Central memory CD4-positive, alpha-beta T cell (primary cell): Measurements from ENCODE around the gene CASP14.
"Not testable (repeated sequence)": the region's sequence is repeated elsewhere in the genome, so short reads cannot be mapped to it uniquely, and the experiment has no call there.

Experiments used
- DNase-seq: peaks from one replicate; pipeline ENCODE4 v3.0.0; 2022
- total RNA-seq, 3 experiments: gene quantifications; one replicate each; lab custom pipeline; 2026; lab: John Stamatoyannopoulos, UW

Gene CASP14, protein sequence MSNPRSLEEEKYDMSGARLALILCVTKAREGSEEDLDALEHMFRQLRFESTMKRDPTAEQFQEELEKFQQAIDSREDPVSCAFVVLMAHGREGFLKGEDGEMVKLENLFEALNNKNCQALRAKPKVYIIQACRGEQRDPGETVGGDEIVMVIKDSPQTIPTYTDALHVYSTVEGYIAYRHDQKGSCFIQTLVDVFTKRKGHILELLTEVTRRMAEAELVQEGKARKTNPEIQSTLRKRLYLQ
- total RNA-seq = 0 reads per million in 3 experiments

DNA sequence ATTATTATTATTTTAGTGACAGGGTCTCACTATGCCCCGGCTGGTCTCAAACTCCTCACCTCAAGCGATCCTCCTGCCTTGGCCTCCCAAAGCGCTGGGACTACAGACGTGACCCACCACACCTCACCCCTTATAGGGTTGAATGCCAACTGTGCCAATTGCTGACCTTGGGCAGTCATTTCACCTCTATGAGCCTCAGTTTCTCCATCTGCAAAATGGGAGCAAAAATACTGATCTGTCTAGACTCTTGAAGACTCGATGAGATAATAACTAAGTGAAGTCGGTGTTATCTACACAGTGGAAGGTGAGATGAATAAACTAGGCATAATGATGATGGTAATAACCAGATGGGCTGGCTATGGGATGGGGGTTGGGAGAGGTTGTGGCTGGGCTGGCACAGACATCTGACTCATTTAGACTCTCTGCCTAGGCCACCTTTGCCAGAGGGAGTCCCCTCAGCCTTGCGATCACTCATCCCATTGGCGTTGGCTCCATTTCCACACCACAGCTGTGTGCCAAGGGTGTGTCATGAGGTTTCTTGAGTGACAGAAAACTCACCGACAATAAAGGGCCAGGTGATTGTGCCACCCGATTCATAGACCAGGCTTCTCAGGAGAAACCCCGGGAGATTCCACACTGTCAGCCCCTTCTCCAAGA is at the start of gene CASP14:
Gene CASP14, plus strand, starts transcription at position 596 of the 657 bp plus-strand sequence. CDS start 2,772 bp downstream, outside the sequence.
- no peak for DNase-seq

DNA sequence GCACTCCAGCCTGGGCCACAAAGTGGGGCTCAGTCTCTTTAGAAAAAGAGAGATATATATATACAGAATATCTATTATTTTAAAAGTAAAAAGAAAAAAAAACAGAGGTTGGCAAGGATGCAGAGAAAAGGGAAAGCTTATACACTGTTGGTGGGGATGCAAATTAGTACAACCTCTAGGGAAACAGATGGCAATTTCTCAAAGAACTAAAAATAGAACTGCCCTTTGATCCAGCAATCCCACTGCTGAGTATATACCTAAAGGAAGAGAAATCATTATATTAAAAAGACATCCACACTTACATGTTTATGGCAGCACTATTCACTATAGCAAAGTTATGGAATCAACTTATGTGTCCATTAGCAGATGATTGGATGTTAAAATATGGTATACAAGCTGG is 41.0 kb upstream of the CASP14 start:
- no peak for DNase-seq

DNA sequence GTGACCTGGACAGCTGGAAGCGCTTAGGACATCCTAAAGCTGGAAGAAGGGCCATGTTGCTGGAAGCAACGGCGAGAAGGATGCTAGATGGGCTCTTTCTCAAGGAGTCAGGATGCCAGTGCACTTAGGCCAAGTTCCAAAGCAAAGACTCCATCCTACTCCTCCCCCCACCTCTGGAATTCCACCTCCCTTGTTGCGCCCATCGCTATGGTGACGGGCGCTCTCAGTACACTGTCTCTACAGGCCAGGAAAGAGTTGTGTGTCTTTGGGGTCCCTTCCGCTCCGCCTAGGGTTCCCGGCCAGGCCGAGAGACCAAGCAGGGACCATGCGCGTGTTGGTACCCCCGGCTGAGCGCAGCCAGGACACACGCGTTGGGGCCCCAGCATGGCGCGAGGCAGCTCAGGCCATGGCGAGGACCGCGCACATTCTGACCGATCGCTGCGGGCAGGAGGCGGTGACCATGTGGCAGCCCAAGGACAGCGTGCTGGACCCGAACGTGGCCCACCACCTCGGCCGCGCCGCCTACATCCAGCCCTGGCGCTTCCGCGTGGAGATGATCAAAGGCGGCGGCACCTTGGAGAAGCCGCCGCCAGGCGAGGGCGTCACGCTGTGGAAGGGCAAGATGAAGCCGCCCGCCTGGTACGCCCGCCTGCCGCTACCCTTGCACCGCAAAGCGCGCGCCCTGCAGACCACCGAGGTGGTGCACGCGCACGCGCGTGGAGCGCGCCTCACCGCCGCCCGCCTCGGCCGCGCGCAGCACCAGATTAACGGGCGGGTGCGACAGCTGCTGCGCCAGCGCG is 38.6 kb upstream of the CASP14 start:
- DNase-seq = no peak

DNA sequence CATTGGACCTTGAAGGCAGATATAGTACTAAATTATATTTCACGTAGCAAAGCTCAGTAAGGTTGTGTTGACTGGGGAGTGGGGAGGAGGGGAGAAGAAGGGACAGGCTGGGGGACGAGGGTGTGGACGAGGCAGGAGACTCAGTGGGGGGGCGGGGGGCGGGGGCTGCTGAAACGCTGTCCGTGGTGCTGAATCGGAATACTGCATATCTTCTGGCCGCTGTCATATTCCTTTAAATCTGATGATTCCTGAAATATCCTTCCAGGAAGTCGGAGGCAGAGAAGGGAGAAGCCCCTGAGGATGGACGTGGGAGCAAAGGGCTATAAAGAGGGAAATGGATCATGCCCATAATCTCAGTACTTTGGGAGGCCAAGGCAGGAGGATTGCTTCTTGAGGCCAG is 34.7 kb upstream of the CASP14 start:
- DNase-seq = no peak

DNA sequence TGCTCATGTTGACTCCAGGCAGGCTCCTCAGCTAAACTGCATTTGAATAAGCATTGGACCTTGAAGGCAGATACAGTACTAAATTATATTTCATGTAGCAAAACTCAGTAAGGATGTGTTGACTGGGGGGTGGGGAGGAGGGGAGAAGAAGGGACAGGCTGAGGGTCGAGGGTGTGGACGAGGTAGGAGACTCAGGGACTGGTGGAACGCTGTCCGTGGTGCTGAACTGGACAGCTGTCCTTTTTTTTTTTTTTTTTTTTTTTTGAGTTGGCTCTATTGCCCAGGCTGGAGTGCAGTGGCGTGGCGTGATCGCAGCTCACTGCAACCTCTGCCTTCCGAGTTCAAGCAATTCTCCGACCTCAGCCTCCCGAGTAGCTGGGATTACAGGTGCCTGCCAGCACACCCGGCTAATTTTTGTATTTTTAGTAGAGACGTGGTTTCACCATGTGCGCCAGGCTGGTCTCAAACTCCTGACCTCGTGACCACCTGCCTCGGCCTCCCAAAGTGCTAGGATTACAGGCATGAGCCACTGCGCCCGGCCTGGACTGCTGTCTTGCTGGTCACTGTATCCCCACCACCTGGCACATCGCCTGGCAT is 33.2 kb upstream of the CASP14 start:
- no peak for DNase-seq

DNA sequence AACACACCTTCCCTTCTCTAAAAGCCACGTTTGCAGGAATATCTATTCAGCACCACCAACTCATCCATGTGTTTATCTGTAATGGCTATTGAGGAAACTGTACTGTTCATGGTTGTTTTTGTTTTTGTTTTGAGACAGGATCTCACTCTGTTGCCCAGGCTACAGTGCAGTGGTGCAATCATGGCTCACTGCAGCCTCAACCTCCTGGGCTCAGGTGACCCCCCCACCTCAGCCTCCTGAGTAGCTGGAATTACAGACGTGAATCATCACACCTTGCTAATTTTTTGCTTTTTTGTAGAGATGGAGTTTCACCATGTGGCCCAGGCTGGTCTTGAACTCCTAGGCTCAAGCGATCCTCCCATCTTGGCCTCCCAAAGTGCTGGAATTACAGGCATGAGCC is 30.4 kb upstream of the CASP14 start:
- DNase-seq = not testable (repeated sequence)

DNA sequence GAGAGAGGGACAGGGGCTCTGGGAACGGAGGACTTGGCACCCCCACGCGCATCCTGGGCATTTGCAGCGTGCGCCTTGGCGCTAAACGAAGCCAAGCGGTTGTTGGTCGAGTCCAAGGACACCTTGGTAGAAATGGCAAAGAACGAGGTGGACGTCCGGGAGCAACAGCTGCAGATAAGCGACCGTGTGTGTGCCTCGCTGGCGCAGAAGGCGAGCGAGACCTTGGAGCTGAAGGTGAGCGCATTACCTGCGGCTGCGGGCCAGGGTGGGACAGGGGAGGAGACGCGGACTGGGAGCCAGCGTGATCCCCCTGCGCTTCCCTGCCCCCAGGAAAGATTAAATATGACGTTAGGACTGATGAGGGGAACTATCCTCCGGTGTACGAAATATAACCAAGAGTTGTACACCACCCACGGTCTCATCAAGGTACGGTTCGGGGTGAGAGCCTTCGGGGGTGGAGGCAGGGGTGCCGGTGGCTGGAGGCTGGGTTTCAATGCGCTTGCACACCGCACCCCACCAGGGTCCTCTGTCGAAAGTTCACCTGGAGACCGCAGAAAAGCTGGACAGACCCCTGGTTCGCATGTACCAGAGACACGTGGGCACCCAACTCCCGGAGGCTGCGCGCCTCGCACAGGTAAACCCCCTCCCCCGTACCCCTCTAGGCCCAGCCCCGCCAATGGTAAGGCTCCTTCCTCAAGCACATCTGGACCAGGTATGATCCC is 27.8 kb upstream of the CASP14 start:
- DNase-seq = no peak

DNA sequence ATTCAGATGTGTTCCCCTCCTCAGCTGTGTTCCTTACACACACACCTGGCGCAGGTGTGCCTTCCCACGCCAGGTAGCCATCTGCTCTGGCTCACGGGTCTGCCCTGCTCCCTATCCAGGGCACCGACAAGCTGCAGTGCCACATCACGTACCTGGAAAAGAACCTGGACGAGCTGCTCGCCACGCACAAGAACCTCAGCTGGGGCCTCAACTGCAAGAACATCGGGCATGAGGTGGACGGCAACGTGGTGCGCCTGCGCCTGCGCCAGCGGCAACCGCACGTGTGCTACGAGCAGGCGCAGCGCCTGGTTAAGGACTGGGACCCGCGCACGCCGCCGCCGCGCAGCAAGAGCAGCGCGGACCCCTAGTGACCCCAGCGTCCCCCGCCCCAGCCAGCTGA is 26.5 kb upstream of the CASP14 start:
- no peak for DNase-seq

DNA sequence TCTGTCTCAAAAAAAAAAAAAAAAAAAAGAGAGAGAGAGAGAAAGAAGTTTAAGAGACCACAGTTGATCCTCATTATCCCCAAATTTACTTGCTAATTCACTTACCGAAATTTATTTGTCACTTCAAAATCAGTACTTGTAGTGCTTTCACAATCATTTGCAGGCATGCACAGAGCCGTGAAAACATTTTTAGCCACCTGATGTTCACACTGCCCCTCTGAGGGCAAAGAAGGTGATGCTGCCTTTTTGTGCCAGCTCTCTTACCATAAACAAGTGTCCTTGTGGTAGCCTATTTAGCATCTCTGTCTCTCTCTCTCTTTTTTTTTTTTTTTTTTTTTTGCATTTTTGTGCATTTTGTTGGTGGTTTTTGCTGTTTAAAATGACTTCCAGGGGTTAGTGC is 24.1 kb upstream of the CASP14 start:
- DNase-seq = no peak

DNA sequence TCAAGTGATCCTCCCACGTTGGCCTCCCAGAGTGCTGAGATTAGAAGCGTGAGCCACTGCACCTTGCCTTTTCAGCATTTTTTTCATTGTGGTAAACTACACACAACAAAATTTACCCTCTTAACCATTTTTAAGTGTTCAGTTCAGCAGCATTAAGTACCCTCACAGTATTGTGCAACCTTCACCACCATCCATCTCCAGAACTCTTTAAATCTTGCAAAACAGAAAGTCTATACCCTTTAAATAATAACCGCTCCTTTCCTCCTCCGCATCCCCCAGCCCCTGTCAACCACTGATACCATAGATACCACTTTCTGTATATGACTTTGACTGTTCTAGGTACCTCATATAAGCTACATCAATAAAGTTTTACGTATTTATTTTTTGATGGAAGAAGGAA is 20.8 kb upstream of the CASP14 start:
- DNase-seq = no peak

DNA sequence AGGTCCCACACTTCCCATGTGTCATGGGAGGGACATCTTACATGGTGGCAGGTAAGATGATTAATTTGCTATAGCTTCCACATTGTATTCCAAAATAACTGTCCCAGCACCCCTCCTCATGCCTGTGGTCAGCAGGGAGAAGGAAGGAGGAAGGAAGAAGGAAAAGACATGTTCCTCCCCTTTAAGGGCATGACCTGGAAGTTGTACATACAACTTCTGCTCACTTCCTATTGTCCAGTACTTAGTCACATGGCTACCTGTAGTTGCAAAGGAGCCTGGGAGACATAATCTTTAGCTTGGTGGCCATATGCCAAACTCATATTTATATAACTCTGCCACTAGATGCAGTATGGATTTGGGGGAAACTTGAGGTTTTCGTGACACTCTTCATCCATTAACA is 17.6 kb upstream of the CASP14 start:
- DNase-seq = no peak

DNA sequence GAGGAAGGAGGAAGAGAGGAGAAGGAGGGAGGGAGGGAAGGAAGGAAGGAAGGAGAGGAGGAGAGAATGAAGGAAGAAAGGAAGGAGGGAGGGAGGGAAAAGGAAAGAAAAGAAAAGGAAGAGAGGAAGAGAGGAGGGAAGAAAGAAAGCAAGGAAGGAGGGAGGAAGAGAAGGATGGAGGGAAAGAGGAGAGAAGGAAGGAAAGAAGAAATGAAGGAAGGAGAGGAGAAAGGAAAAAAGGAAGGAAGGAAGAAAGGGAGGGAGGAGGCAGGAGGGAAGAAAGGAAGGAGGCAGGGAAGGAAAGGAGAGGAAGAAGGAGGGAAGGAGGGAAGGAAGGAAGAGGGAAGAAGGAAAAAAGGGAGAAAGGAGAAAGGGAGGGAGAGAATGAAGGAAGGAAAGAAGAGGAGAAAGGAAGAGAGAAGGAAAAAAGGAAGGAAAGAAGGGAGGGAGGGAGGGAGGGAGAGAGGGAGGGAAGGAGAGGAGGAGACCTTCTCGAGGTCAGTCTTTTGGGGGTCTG is 13.4 kb upstream of the CASP14 start:
- no peak for DNase-seq

DNA sequence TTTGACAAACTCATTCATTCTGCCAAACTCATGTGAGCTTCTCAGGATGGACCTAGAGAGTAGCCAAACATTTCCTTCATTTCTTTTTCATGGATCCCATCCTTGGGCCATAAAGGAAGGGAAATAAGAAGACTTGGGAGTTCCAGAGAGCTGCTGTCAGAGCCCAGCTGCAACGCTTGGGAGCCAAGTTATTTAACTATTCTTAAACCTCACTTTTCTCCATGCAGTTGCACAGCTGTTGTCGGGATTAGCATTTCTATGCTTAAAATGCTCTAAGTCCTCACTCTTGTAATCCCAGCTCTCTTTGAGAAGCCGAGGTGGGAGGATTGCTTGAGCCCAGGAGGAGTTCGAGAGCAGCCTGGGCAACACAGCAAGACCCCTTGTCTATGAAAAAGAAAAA is 11.7 kb upstream of the CASP14 start:
- no peak for DNase-seq

DNA sequence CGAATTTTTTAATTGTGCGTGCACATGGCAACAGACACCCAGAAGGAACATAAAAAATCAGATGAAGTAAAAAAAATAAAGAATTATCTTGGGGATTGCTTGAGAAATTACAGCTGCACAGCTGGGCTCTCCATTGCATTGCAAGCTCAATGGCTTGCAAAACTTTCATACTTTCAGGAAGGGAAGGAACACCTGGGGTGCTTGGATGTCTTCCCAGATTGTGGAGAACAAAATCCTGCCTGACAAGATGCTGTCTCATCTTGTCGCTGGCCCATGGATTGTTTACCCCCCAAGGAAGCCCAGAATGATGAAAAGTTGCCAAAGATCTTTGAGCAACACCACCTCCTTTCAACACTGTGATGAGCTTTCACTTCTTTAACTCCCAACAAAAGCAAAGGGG is 11.0 kb upstream of the CASP14 start:
- no peak for DNase-seq

DNA sequence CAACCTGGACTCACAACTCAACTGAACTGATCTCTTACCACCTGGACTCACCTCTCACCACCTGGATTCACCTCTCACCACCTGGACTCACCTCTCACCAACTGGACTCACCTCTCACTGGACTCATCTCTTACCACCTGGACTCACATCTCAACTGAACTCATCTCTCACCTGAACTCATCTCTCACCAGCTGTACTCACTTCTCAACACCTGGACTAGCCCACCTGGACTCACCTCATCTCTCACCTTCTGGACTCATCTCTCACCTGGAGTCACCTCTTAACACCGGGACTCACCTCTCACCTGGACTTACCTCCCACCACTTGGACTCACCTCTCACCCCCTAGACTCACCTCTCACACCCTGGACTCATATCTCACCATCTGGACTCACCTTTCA is 7.3 kb upstream of the CASP14 start:
- DNase-seq = no peak

DNA sequence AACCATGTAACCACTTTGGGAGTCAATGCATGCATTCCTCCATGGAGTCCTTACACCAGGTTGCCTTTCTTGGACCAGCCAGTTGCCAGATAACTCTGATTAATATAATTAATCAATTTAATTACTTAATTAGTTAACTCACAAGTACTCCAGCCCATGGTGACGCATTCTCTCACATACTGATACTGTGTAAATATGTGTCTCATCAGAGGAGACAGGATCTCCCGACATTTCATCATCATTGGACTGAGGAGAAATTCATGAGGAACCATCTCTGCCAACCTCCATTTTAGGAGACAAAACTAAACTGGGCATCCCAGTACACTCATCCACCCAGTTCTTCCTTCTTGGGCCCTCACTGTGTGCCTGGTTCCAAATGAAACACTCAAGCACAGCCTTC is 6.5 kb upstream of the CASP14 start:
- DNase-seq = no peak

DNA sequence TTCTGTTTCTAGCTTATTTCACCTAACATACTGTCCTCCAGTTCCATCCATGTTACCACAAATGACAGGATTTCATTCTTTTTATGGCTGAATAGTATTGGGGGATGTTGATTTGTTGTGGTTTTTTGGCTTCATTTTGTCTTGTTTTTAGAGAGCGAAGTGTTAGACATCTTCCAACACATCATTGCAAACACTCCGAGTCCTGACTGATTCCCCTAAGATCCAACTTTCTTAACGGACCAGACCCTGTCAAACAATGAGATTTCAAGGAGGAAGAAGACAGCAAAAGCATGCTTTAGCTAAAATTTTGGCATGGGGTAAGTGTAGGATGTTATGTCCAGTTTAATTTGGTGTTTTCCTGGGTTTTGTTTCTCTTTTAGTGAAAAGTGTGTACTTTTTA is 3.8 kb upstream of the CASP14 start:
- no peak for DNase-seq

DNA sequence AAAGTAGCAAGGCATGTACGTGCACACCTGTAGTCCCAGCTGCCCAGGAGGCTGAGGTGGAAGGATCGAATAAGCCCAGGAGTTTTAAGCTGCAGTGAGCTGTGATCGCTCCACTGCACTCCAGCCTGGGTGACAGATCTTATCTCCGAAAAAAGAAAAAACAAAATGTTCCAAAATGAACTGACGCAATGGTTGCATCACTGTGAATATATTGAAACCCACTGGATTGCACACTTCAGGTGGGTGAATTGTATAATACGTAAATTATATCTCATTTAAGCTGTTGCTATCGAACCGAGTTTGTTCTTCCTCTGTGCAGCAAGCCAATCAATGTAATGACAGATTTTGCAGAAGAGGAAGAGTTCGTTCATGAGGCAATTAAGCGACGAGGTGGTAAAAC is 1.6 kb upstream of the CASP14 start:
- DNase-seq = no peak

DNA sequence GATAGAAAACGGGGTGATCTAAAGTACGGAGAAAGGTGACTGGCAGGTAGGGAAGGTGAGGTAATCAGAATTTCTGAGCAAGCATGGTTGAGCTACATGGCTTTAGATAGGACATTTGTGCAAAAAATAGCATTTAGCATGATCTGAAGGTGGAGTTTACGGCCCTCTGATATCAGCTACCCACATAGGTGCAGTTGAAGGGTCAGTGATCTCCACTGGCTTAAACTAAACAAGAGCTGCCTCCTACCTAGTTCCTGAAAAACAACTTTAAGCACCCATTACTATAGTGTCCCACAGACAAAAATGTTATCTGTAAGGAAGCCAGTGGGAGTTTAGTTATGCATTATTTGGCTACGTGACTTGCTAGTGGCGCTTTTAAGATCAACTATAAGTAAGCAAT is 1.2 kb upstream of the CASP14 start:
- no peak for DNase-seq

DNA sequence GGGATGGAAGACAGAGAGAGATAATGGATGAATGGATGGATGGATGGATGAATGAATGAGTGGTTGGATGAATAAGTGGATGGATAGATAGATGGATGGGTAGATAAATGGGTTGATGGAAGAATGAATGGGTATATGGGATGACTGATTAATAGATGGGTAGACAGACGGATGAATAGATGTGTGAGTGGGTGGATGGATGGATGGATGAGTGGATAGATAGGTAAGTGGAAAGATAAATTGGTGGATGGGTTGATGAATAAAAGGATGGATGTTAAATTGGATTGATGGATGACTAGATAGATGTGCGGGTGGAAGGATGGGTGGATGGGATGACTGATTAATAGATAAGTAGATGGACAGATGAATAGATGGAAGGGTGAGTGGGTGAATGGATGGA is 1.4 kb downstream of the CASP14 start:
- DNase-seq = no peak

DNA sequence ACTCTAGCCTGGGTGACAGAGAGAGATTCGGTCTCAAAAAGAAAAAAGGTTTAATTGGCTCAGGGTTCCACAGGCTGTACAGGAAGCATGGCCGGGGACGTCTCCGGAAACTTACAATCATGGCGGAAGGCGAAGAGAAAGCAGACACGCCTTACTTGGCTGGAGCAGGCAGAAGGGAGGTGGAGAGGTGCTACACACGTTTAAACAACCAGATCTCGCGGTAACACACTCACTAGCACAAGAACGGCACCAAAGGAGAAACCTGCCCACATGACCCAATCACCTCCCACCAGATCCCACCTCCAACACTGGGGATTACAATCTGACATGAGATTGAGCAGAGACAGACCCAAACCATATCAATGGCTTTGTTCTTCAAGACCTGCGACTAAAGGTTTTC is 12.8 kb downstream of the CASP14 start:
- DNase-seq = no peak

DNA sequence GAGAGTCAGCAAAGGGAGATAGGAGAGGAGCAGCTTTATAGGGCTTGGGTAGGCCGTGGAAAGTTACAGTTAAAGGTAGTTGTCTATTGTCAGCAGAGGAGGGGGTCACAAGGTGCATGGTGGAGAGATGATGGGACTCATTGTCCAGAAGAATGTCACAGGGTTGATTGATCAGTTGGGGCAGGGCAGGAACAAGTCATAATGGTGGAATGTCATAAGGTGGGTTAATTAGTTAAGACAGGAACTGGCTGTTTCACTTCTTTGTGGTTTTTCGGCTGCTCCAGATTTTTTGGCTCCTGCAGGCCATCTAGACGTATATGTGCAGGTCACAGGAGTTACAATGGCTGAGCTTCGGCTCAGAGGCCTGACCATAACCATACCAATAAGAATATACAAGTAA is 21.1 kb downstream of the CASP14 start:
- not testable (repeated sequence) for DNase-seq
